NCI-H2107 treated with DMSO at 0.1 percent for 48 hours (cell line): ENCODE measurements around the gene VWA3B.
"Not testable (repeated sequence)": the region's sequence is repeated elsewhere in the genome, so short reads cannot be mapped to it uniquely, and the experiment has no call there.

Source experiments
- DNase-seq: peaks from one replicate; lab custom pipeline; 2025; ENCODE audit not compliant: unreplicated experiment; lab: John Stamatoyannopoulos, UW

Gene VWA3B

GRCh38 chr2:98241592-98241991 is 154.6 kb downstream of the VWA3B start:
- no peak for DNase-seq

- DNase-seq = no peak
These were observed 155.0 kb downstream of the VWA3B start for GRCh38 chr2:98242003-98242402.

GRCh38 chr2:98245491-98245890 is 158.5 kb downstream of the VWA3B start:
- no peak for DNase-seq

- DNase-seq = no peak
These were observed 160.4 kb downstream of the VWA3B start for GRCh38 chr2:98247383-98247782.

- DNase-seq = no peak
These were observed 165.2 kb downstream of the VWA3B start for GRCh38 chr2:98252038-98252773.

GRCh38 chr2:98253461-98254070 is 166.6 kb downstream of the VWA3B start:
- DNase-seq = no peak

GRCh38 chr2:98254504-98255059 is 167.6 kb downstream of the VWA3B start:
- DNase-seq = no peak

- no peak for DNase-seq
These were observed 171.9 kb downstream of the VWA3B start for GRCh38 chr2:98258906-98259305.

GRCh38 chr2:98263362-98263761 is 176.4 kb downstream of the VWA3B start:
- no peak for DNase-seq

- DNase-seq = not testable (repeated sequence)
These were observed 181.3 kb downstream of the VWA3B start for GRCh38 chr2:98268225-98268624.

- DNase-seq = no peak
These were observed 182.3 kb downstream of the VWA3B start for GRCh38 chr2:98269274-98269673.

- no peak for DNase-seq
These were observed 182.9 kb downstream of the VWA3B start for GRCh38 chr2:98269830-98270229.

GRCh38 chr2:98277162-98277859 is 190.3 kb downstream of the VWA3B start:
- no peak for DNase-seq

GRCh38 chr2:98278074-98278473 is 191.1 kb downstream of the VWA3B start:
- no peak for DNase-seq

- no peak for DNase-seq
These were observed 193.6 kb downstream of the VWA3B start for GRCh38 chr2:98280376-98281102.

- no peak for DNase-seq
These were observed 194.6 kb downstream of the VWA3B start for GRCh38 chr2:98281607-98282006.

- DNase-seq = no peak
These were observed 195.1 kb downstream of the VWA3B start for GRCh38 chr2:98282109-98282508.

- DNase-seq = no peak
These were observed 206.1 kb downstream of the VWA3B start for GRCh38 chr2:98293030-98293429.

GRCh38 chr2:98293931-98294687 is 207.1 kb downstream of the VWA3B start:
- DNase-seq = no peak

GRCh38 chr2:98294711-98295110 is 207.7 kb downstream of the VWA3B start:
- DNase-seq = no peak
